H9 (cell line): ENCODE measurements around the gene VDAC1. TPM values are rescaled to one million over a fixed set of nuclear protein-coding genes. Genes with fewer than 3 reads are reported as not detected.

ENCODE experiments used
- DNase-seq: peaks from one replicate; pipeline ENCODE4 v3.0.0-alpha.2; 2017
- H2AFZ ChIP-seq: one replicate; pipeline ENCODE4 v1.6.1; 2013; ENCODE audit warnings: mild to moderate bottlenecking, low read length, control low read depth, moderate library complexity
- H2AK5ac ChIP-seq: 2 replicates; pipeline ENCODE4 v1.6.1; 2013; ENCODE audit warnings: low read length, control low read depth, mixed read lengths; ENCODE audit not compliant: insufficient read length
- H2BK120ac ChIP-seq: one replicate; pipeline ENCODE4 v1.6.1; 2013; ENCODE audit warnings: low read depth, mild to moderate bottlenecking, low read length, control low read depth, inconsistent platforms; ENCODE audit not compliant: poor library complexity, severe bottlenecking
- H2BK12ac ChIP-seq: 2 replicates; pipeline ENCODE4 v1.6.1; 2013; ENCODE audit warnings: low read length, control low read depth, mixed read lengths, low read depth; ENCODE audit not compliant: insufficient read length
- H2BK15ac ChIP-seq: 2 replicates; pipeline ENCODE4 v1.6.1; 2013; ENCODE audit warnings: low read depth, low read length, control low read depth
- H2BK20ac ChIP-seq: one replicate; pipeline ENCODE4 v1.6.1; 2013; ENCODE audit warnings: low read depth, mild to moderate bottlenecking, low read length, control low read depth, inconsistent platforms; ENCODE audit not compliant: poor library complexity, severe bottlenecking
- H2BK5ac ChIP-seq: 2 replicates; pipeline ENCODE4 v1.6.1; 2013; ENCODE audit warnings: low read length, control low read depth, mixed read lengths; ENCODE audit not compliant: insufficient read length
- H3K14ac ChIP-seq: 2 replicates; pipeline ENCODE4 v1.6.1; 2013; ENCODE audit warnings: low read length, control low read depth; ENCODE audit not compliant: insufficient read depth
- H3K18ac ChIP-seq: 2 replicates; pipeline ENCODE4 v1.6.1; 2013; ENCODE audit warnings: low read depth, mild to moderate bottlenecking, mixed read lengths, low read length, control low read depth; ENCODE audit not compliant: insufficient read length
- H3K23ac ChIP-seq: 2 replicates; pipeline ENCODE4 v1.6.1; 2013; ENCODE audit warnings: low read length, control low read depth, mixed read lengths, low read depth; ENCODE audit not compliant: insufficient read length
- H3K23me2 ChIP-seq: 2 replicates; pipeline ENCODE4 v1.6.1; 2013; ENCODE audit warnings: low read depth, mild to moderate bottlenecking, mixed read lengths, low read length, control low read depth; ENCODE audit not compliant: insufficient read length, poor library complexity, severe bottlenecking
- H3K27ac ChIP-seq: 2 replicates; pipeline ENCODE4 v1.5.1; 2013; ENCODE audit warnings: low read length, control low read depth, mixed read lengths, low read depth; ENCODE audit not compliant: insufficient read length
- H3K27me3 ChIP-seq: 2 replicates; pipeline ENCODE4 v1.6.1; 2013; ENCODE audit warnings: low read length, control low read depth, inconsistent platforms; ENCODE audit not compliant: insufficient read depth
- H3K4ac ChIP-seq: 2 replicates; pipeline ENCODE4 v1.6.1; 2013; ENCODE audit warnings: low read depth, mild to moderate bottlenecking, control low read depth, inconsistent platforms, low read length, moderate library complexity
- H3K4me1 ChIP-seq: 2 replicates; pipeline ENCODE4 v1.6.1; 2013; ENCODE audit warnings: low read length, control low read depth, inconsistent platforms; ENCODE audit not compliant: insufficient read depth
- H3K4me2 ChIP-seq: 2 replicates; pipeline ENCODE4 v1.6.1; 2013; ENCODE audit warnings: low read length, control low read depth, mixed read lengths; ENCODE audit not compliant: insufficient read length, insufficient read depth
- H3K56ac ChIP-seq: 2 replicates; pipeline ENCODE4 v1.6.1; 2013; ENCODE audit warnings: low read depth, mild to moderate bottlenecking, mixed read lengths, low read length, control low read depth; ENCODE audit not compliant: insufficient read length
- H3K79me1 ChIP-seq: 2 replicates; pipeline ENCODE4 v1.6.1; 2013; ENCODE audit warnings: low read depth, mild to moderate bottlenecking, moderate library complexity, low read length, control low read depth, inconsistent platforms; ENCODE audit not compliant: insufficient read depth, poor library complexity, severe bottlenecking
- H3K79me2 ChIP-seq: 2 replicates; pipeline ENCODE4 v1.6.1; 2013; ENCODE audit warnings: low read length, control low read depth, inconsistent platforms; ENCODE audit not compliant: insufficient read depth
- H3K9ac ChIP-seq: 2 replicates; pipeline ENCODE4 v1.6.1; 2013; ENCODE audit warnings: low read length, control low read depth, mixed read lengths; ENCODE audit not compliant: insufficient read length; ENCODE audit errors: extremely low read depth
- H3K9me3 ChIP-seq: one replicate; pipeline ENCODE4 v1.6.1; 2013; ENCODE audit warnings: low read depth, low read length, inconsistent platforms; ENCODE audit not compliant: control insufficient read depth
- H3T11ph ChIP-seq: one replicate; pipeline ENCODE4 v1.6.1; 2013; ENCODE audit warnings: mild to moderate bottlenecking, low read length, control low read depth, inconsistent platforms
- H4K20me1 ChIP-seq: one replicate; pipeline ENCODE4 v1.6.1; 2013; ENCODE audit not compliant: control insufficient read depth, insufficient read length, insufficient read depth
- H4K5ac ChIP-seq: 2 replicates; pipeline ENCODE4 v1.6.1; 2013; ENCODE audit warnings: low read depth, mild to moderate bottlenecking, mixed read lengths, low read length, control low read depth; ENCODE audit not compliant: insufficient read length
- H4K8ac ChIP-seq: replicated peaks from 2 replicates; pipeline ENCODE4 v1.6.1; 2013; ENCODE audit warnings: low read length, control low read depth, mixed read lengths, low read depth; ENCODE audit not compliant: insufficient read length
- H4K91ac ChIP-seq: 2 replicates; pipeline ENCODE4 v1.6.1; 2013; ENCODE audit warnings: low read depth, mild to moderate bottlenecking, moderate library complexity, mixed read lengths, low read length, control low read depth; ENCODE audit not compliant: insufficient read length
- H3K27ac Mint-ChIP-seq, 3 experiments: 2 replicates in 2 of 3; 3 replicates in 1 of 3; pipeline ENCODE4 v1.8.0; 2020 to 2021; ENCODE audit warnings: mixed read lengths in 3 of 3, mild to moderate bottlenecking in 1 of 3, moderate library complexity in 1 of 3
- H3K27me3 Mint-ChIP-seq: 2 replicates; pipeline ENCODE4 v1.8.0; 2021; ENCODE audit warnings: low read depth, mild to moderate bottlenecking, moderate library complexity, mixed read lengths
- H3K36me3 Mint-ChIP-seq, 3 experiments: 2 replicates in 2 of 3; 3 replicates in 1 of 3; pipeline ENCODE4 v1.8.0; 2020 to 2021; ENCODE audit warnings: low read depth in 3 of 3, mixed read lengths in 3 of 3; ENCODE audit not compliant: insufficient read depth in 1 of 3
- H3K4me1 Mint-ChIP-seq, 2 experiments: 2 replicates each; pipeline ENCODE4 v1.8.0; 2020; ENCODE audit warnings: mixed read lengths in 2 of 2
- H3K4me3 Mint-ChIP-seq, 2 experiments: 2 replicates in 1 of 2; 3 replicates in 1 of 2; pipeline ENCODE4 v1.8.0; 2020 to 2021; ENCODE audit warnings: mild to moderate bottlenecking in 2 of 2, mixed read lengths in 2 of 2, moderate library complexity in 1 of 2
- H3K9me3 Mint-ChIP-seq, 2 experiments: 2 replicates in 1 of 2; 3 replicates in 1 of 2; pipeline ENCODE4 v1.8.0; 2020; ENCODE audit warnings: mild to moderate bottlenecking in 2 of 2, mixed read lengths in 2 of 2, moderate library complexity in 1 of 2
- CTCF ChIP-seq: fragments of 200-600 bp; sonication (generic); conservative IDR thresholded peaks from 3 replicates; pipeline ENCODE4 v1.8.0; 2021; ENCODE audit warnings: antibody characterized with exemption, mild to moderate bottlenecking
- WGBS: extraction: QIAGEN DNeasy Blood & Tissue Kit; methylation state at CpG from one replicate; pipeline ENCODE4 v1.1.7; 2013; ENCODE audit warnings: missing lambda C conversion rate, low lambda C conversion rate, mixed read lengths; ENCODE audit not compliant: insufficient read length; ENCODE audit errors: extremely low coverage; 5-methylcytosine and 5-hydroxymethylcytosine counted together
- total RNA-seq: library from RNA; stranded (reverse); gene quantifications from 2 replicates; pipeline ENCODE4 v1.2.1, GENCODE V29; 2021

VDAC1 gene
- total RNA-seq, 1 experiment from 2014 or later = 208 TPM

- Histone ChIP-seq H2BK20ac (no peak overlapping the region), H3K56ac (no peak overlapping the region), H3K23ac (no peak overlapping the region), H3K27me3 (no peaks in the 10 kb centered on the region), H3K4ac (no peak overlapping the region), H2AK5ac (no peak overlapping the region), H3K23me2 (no peaks in the 10 kb centered on the region), H2AFZ (no peak overlapping the region), H3K4me1 (no peaks in the 10 kb centered on the region), H3K79me1 (no peaks in the 10 kb centered on the region), H3K9ac (no peak overlapping the region), H3K14ac (no peak overlapping the region), H4K91ac (no peak overlapping the region), H4K20me1 (no peaks in the 10 kb centered on the region), H2BK120ac (no peak overlapping the region), H3K27ac (no peak overlapping the region), H2BK5ac (no peak overlapping the region), H4K5ac (no peak overlapping the region), H3K79me2 (no peaks in the 10 kb centered on the region), H2BK12ac (no peak overlapping the region), H4K8ac (no peak overlapping the region), H2BK15ac (no peak overlapping the region), H3K4me2 (no peak overlapping the region), H3T11ph (no peak overlapping the region), H3K9me3 (no peaks in the 10 kb centered on the region), H3K18ac (no peak overlapping the region)
- no peak for TF ChIP-seq CTCF
- no CpG with 5 or more reads among the region's 7 CpGs for WGBS
- H3K27ac Mint-ChIP-seq = no peak overlapping the region
- peaks cover 3% of the 10 kb centered on the region; the same call in 1 of the 2 replicates for H3K27me3 Mint-ChIP-seq
- H3K9me3 Mint-ChIP-seq = no peaks in the 10 kb centered on the region
- peaks cover 11% of the 10 kb centered on the region in 2 experiments for H3K4me1 Mint-ChIP-seq
- no peak for DNase-seq
- peaks cover 1 to 15% (median 9%) of the 10 kb centered on the region in 3 experiments; a peak in 6 of 7 replicates for H3K36me3 Mint-ChIP-seq
- no peak overlapping the region for H3K4me3 Mint-ChIP-seq
These were observed 53.8 kb downstream of the VDAC1 start for GRCh38 chr5:133950821-133951612.
